Activated T-cell treated with anti-CD3 and anti-CD28 coated beads, Interleukin-2, amount 50 U/mL, for 48 hours (primary cell): ENCODE results near the gene SIRT4.
"Not testable (repeated sequence)": the region's sequence is repeated elsewhere in the genome, so short reads cannot be mapped to it uniquely, and the experiment has no call there.

Experiments
- DNase-seq, 2 experiments: peaks; one replicate each; pipeline ENCODE4 v3.0.0-alpha.2; 2020

Gene SIRT4

GRCh38 chr12:120336392-120336791 lies 34.3 kb downstream of the SIRT4 start:
- DNase-seq, result not testable (repeated sequence)

- no peak for DNase-seq
Measured at GRCh38 chr12:120337730-120338129, 35.6 kb downstream of the SIRT4 start.

- DNase-seq, result no peak
Measured at GRCh38 chr12:120339256-120339655, 37.1 kb downstream of the SIRT4 start.

GRCh38 chr12:120342175-120343038 lies 40.3 kb downstream of the SIRT4 start:
- no peak for DNase-seq

- DNase-seq, result no peak
Measured at GRCh38 chr12:120343039-120343537, 41.0 kb downstream of the SIRT4 start.

GRCh38 chr12:120343692-120344091 lies 41.6 kb downstream of the SIRT4 start:
- no peak for DNase-seq

GRCh38 chr12:120346031-120346430 lies 43.9 kb downstream of the SIRT4 start:
- no peak for DNase-seq

- no peak for DNase-seq
Measured at GRCh38 chr12:120346681-120347080, 44.6 kb downstream of the SIRT4 start.

GRCh38 chr12:120347766-120348165 lies 45.6 kb downstream of the SIRT4 start:
- DNase-seq, result no peak

- DNase-seq, result no peak
Measured at GRCh38 chr12:120350576-120351350, 48.6 kb downstream of the SIRT4 start.

- DNase-seq, result no peak
Measured at GRCh38 chr12:120352117-120352516, 50.0 kb downstream of the SIRT4 start.

GRCh38 chr12:120353136-120353535 lies 51.0 kb downstream of the SIRT4 start:
- DNase-seq, result no peak

GRCh38 chr12:120353556-120354317 lies 51.6 kb downstream of the SIRT4 start:
- no peak for DNase-seq

- DNase-seq, result peak; percentile 79 to 88
Measured at GRCh38 chr12:120356567-120357030, 54.5 kb downstream of the SIRT4 start.

GRCh38 chr12:120357104-120357503 lies 55.0 kb downstream of the SIRT4 start:
- DNase-seq, result no peak

GRCh38 chr12:120358412-120359100 lies 56.4 kb downstream of the SIRT4 start:
- DNase-seq, result no peak

- DNase-seq, result no peak
Measured at GRCh38 chr12:120359128-120359527, 57.0 kb downstream of the SIRT4 start.

GRCh38 chr12:120361506-120362208 lies 59.5 kb downstream of the SIRT4 start:
- DNase-seq, result peak in 1 of 2 experiments; percentile 36
